ENCODE measurements around the gene NTHL1.
A peak's percentile ranks its signal among the peaks of the same experiment; 100 is the strongest.

Gene NTHL1

DNA sequence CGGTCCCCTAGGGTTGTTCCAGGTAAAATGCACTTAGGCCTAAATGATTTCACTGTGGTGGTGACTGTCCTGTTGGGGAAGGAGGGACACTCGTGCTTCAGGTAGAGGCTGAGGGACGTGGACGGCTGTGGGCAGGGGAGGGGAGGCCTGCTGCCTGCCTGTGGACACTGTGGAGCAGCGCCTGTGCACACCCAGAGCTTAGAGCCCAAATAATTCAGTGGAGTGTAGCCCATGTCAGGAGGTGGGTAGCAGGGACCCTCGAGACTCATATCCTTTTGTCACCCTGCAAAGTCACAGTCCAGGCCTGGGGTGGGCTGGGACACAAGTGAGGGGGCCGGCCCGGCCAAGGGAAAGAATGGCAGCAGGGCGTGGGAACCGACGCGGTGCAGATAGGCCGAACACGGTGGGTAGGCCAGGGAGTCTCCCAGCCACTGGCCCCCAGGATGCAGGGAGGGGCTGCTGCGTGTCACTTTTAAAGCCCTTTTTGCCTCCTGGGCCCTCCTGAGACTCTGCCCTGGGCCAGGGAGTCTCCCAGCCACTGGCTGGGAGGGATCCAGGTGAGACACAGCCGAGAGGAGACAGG, 21.7 kb downstream of the NTHL1 start:
- Histone ChIP-seq H3K36me3 (ENCODE audit: control insufficient read depth, insufficient read depth, low read length) (peaks cover 3% of the 10 kb centered on the region), H3K27me3 (ENCODE audit: control insufficient read depth, insufficient read depth, low read length) (peaks cover 3% of the 10 kb centered on the region), H3K27ac (ENCODE audit: low read depth, low read length) (no peak overlapping the region), H3K4me1 (ENCODE audit: control insufficient read depth, insufficient read depth, low read length) (peaks cover 10% of the 10 kb centered on the region), H3K4me3 (ENCODE audit: low read length) (peak overlapping the region; percentile 20), H3K9ac (ENCODE audit: low read length) (no peak overlapping the region)

DNA sequence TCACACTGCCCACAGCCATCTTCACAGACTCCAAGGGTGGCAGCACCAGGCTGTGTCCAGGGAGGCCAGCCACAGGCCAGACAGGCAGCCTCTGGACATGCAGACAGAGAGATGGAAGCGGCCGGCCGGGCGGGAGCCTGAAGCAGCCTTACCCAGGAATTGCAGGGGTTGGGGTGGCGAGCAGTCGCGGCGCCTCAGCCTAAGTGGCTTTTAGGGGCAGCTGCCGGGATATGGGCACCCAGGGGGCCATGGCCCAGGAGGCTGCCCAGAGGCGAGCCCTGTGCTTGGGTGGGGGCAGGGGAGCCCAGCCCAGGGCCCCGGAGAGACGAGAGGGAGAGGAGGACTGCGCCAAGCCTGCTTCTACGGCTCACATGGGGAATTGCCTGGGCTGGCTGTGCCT, 22.4 kb downstream of the NTHL1 start:
- peaks cover 8% of the 10 kb centered on the region for H3K27me3 ChIP-seq (ENCODE audit: control insufficient read depth, insufficient read depth, low read length)
- H3K9ac ChIP-seq (ENCODE audit: low read length), result no peak overlapping the region
- peaks cover 10% of the 10 kb centered on the region for H3K4me1 ChIP-seq (ENCODE audit: control insufficient read depth, insufficient read depth, low read length)

DNA sequence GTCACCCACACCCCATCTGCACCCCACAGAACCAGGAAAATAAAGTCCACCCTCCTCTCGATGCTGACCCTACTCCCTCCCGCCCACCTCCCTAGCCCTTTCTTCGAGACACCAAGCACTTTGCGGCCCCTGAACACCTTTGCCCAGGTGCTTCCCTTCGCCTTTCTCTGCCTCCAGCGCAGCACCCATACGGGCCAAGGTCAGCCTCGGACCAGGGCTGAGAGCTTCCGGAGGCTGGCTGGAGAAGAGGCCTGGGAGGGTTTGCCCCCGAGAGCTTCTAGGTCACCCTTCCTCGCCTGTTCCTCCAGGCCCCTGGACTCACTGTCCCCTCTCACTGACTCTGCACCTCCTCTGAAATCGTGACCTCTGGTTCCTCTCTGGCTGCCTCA, 23.6 kb downstream of the NTHL1 start:
- no peak overlapping the region for H3K4me3 ChIP-seq (ENCODE audit: low read length)
- peaks cover 10% of the 10 kb centered on the region for H3K4me1 ChIP-seq (ENCODE audit: control insufficient read depth, insufficient read depth, low read length)
- peak overlapping the region; percentile 38 for H3K27ac ChIP-seq (ENCODE audit: low read depth, low read length)
- peaks cover 20% of the 10 kb centered on the region for H3K27me3 ChIP-seq (ENCODE audit: control insufficient read depth, insufficient read depth, low read length)
- H3K9ac ChIP-seq (ENCODE audit: low read length), result no peak overlapping the region
- no peaks in the 10 kb centered on the region for H3K36me3 ChIP-seq (ENCODE audit: control insufficient read depth, insufficient read depth, low read length)

More for the DNA sequence above, 22.4 kb downstream of the NTHL1 start:
- Histone ChIP-seq H3K4me3 (ENCODE audit: low read length) (no peak overlapping the region), H3K36me3 (ENCODE audit: control insufficient read depth, insufficient read depth, low read length) (peaks cover 3% of the 10 kb centered on the region), H3K27ac (ENCODE audit: low read depth, low read length) (no peak overlapping the region)

DNA sequence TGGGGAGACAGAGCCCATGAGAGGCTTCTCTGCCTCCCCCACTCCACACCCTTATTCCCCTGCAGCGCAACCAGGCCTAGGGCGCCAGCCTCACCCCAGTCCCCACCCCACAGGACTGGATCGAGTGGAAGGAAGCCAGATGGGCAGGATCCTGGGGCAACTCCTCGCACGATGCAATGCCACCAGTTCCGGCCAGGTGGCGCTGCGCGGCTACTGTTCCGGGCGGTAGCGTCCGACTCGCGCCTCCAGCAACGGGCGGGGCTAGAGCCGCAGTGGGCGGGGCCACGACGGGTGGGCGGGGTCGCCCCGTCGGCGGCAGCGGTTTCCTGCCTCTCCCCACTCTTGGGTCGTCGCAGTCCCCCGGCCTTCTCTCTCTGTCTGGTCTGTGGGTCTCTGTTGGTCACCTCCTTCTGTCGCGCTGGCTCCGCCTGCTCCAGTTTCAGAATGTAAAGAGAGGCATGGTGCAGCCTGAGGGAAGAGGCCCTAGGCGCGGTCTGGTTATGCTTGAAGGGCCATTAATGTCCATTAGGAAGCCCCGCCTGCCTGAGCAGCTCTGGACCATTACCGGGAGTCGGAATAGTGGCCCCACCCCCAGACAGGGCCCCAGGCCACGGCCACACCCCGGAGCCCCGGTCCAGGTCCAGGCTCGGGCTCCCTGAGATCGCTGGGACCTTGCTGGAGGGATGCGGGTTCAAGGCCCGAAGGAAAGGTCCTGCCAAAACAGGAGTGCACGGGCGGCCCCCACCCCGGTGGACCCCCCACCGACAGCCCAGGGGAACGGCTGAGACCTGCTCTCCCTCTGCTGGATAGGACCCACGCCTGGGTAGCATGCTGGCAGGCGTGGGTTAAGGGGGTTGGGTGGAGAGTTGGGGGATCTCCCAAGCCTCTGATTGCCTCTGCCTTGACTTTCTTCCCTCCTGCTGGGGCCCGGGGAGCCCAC, 24.3 kb downstream of the NTHL1 start:
- H3K9ac ChIP-seq (ENCODE audit: low read length), result no peak overlapping the region
- peaks cover 10% of the 10 kb centered on the region for H3K4me1 ChIP-seq (ENCODE audit: control insufficient read depth, insufficient read depth, low read length)
- no peaks in the 10 kb centered on the region for H3K36me3 ChIP-seq (ENCODE audit: control insufficient read depth, insufficient read depth, low read length)
- peak overlapping the region; percentile 38 for H3K27ac ChIP-seq (ENCODE audit: low read depth, low read length)
- H3K4me3 ChIP-seq (ENCODE audit: low read length), result peak overlapping the region; percentile 44
- H3K27me3 ChIP-seq (ENCODE audit: control insufficient read depth, insufficient read depth, low read length), result peaks cover 22% of the 10 kb centered on the region

DNA sequence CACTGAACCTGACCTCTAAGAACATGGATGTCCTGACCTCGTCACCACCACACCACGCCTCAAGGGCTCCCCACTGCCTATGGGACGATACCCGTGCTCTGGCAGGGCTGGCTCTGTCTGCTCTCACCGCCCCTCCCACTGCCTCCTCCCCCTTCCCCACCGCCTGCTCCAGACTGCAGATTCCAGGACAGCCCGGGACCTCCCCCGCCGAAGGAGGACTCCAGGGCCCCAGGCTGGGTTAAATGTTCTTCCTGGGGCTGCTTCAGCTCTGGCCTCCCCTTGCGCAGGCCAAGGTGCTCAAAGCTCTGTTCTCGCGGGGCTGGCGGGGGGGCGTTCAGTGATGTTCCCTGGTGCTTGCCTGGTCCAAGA, 24.9 kb downstream of the NTHL1 start:
- Histone ChIP-seq H3K36me3 (ENCODE audit: control insufficient read depth, insufficient read depth, low read length) (no peaks in the 10 kb centered on the region), H3K4me3 (ENCODE audit: low read length) (peak overlapping the region; percentile 23), H3K27ac (ENCODE audit: low read depth, low read length) (no peak overlapping the region), H3K27me3 (ENCODE audit: control insufficient read depth, insufficient read depth, low read length) (peaks cover 22% of the 10 kb centered on the region), H3K9ac (ENCODE audit: low read length) (no peak overlapping the region), H3K4me1 (ENCODE audit: control insufficient read depth, insufficient read depth, low read length) (peaks cover 9% of the 10 kb centered on the region)

DNA sequence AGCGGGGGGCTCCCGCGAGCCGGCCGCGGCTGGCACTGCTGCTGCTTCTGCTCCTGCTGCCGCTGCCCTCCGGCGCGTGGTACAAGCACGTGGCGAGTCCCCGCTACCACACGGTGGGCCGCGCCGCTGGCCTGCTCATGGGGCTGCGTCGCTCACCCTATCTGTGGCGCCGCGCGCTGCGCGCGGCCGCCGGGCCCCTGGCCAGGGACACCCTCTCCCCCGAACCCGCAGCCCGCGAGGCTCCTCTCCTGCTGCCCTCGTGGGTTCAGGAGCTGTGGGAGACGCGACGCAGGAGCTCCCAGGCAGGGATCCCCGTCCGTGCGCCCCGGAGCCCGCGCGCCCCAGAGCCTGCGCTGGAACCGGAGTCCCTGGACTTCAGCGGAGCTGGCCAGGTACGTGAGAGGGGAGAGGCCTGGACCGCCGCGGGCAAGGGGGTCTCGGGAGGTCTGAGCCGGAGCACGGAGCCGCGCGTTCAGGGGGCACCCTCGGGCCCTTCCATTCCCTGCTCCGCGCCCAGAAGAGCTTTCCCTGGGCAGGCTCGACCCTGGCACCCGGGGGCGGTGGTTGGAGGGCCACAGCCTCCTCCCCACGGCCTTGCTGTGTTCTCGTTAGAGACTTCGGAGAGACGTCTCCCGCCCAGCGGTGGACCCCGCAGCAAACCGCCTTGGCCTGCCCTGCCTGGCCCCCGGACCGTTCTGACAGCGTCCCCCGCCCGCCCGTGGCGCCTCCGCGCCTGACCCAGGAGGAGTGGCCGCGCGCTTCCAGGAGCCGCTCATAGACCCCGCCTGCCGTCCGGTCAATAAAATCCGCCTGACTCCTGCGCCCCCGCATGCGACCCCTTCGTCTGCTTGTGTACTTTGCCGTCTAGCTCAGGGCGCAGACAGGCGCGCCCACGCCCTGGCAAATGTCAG, 27.5 kb downstream of the NTHL1 start:
- Histone ChIP-seq H3K4me1 (ENCODE audit: control insufficient read depth, insufficient read depth, low read length) (peaks cover 6% of the 10 kb centered on the region), H3K4me3 (ENCODE audit: low read length) (no peak overlapping the region), H3K27ac (ENCODE audit: low read depth, low read length) (no peak overlapping the region), H3K9ac (ENCODE audit: low read length) (no peak overlapping the region), H3K27me3 (ENCODE audit: control insufficient read depth, insufficient read depth, low read length) (peaks cover 22% of the 10 kb centered on the region), H3K36me3 (ENCODE audit: control insufficient read depth, insufficient read depth, low read length) (no peaks in the 10 kb centered on the region)

DNA sequence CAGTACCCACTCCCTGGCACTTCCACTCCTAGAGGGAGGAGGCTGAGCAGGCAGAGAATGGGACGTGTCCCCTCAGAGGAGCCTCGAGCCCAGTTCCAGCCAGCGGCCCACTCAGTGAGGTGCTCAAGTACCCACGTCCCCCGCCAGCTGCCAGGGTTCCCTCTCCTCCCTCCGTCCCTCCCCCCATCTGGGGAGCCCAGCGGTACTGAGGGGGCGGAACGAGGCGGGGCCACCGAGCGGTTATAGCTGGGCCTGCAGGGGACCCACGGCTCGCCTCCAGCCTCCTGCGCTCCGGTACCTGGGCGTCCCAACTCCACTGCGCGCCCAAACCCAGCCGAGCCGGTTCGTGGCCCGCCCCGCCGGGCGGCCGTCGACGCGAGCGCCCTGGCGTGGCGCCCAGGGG, 28.1 kb downstream of the NTHL1 start, which contains the start of gene NPW:
NPW (plus strand) TSS at position 268 of the 403 bp plus-strand sequence.
- Histone ChIP-seq H3K36me3 (ENCODE audit: control insufficient read depth, insufficient read depth, low read length) (no peaks in the 10 kb centered on the region), H3K27ac (ENCODE audit: low read depth, low read length) (no peak within 1 kb of the TSS), H3K27me3 (ENCODE audit: control insufficient read depth, insufficient read depth, low read length) (peaks cover 22% of the 10 kb centered on the region), H3K4me3 (ENCODE audit: low read length) (no peak within 1 kb of the TSS), H3K4me1 (ENCODE audit: control insufficient read depth, insufficient read depth, low read length) (peaks cover 6% of the 10 kb centered on the region), H3K9ac (ENCODE audit: low read length) (no peak within 1 kb of the TSS)

DNA sequence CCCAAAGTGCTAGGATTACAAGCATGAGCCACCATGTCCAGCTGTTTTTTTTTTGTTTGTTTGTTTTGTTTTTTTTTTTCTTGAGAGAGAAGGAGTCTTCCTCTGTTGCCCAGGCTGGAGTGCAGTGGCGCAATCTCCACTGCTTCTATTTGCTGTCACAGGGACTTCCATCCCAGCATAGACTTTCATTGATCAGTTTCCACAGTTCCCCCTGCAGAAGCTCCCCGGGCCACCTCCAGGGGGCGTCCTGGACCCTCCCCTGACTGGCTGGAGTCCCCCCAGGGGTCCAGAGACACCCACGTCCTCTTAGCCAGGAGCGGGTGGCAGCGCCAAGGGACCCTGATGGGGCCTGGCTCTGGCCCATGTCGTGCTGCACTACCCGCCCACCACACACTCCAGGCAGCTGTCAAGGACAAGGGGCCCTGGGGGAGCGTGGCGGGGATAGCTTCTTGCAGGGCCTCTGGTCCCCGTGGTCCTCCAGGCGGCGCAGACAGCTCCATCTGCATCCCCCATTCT, 31.2 kb downstream of the NTHL1 start:
- no peak overlapping the region for H3K9ac ChIP-seq (ENCODE audit: low read length)
- H3K36me3 ChIP-seq (ENCODE audit: control insufficient read depth, insufficient read depth, low read length), result no peaks in the 10 kb centered on the region
- H3K27ac ChIP-seq (ENCODE audit: low read depth, low read length), result no peak overlapping the region
- H3K4me1 ChIP-seq (ENCODE audit: control insufficient read depth, insufficient read depth, low read length), result no peaks in the 10 kb centered on the region
- H3K4me3 ChIP-seq (ENCODE audit: low read length), result no peak overlapping the region
- peaks cover 19% of the 10 kb centered on the region for H3K27me3 ChIP-seq (ENCODE audit: control insufficient read depth, insufficient read depth, low read length)

DNA sequence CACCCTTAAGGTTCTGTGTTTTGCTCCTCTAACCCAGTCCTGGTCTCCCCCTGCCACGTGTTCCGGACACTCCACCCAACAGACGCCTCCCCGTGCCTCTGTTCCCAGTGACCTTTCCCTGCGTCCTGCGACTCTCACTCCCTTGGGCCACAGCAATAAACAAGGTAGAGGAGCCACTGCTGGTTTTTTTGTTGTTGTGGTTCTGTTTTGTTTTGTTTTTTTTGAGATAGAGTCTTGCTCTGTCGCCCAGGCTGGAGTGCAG, 31.8 kb downstream of the NTHL1 start:
- no peaks in the 10 kb centered on the region for H3K4me1 ChIP-seq (ENCODE audit: control insufficient read depth, insufficient read depth, low read length)
- peaks cover 19% of the 10 kb centered on the region for H3K27me3 ChIP-seq (ENCODE audit: control insufficient read depth, insufficient read depth, low read length)
- H3K36me3 ChIP-seq (ENCODE audit: control insufficient read depth, insufficient read depth, low read length), result no peaks in the 10 kb centered on the region
- peak overlapping the region; percentile 16 for H3K9ac ChIP-seq (ENCODE audit: low read length)
- no peak overlapping the region for H3K4me3 ChIP-seq (ENCODE audit: low read length)
- no peak overlapping the region for H3K27ac ChIP-seq (ENCODE audit: low read depth, low read length)

DNA sequence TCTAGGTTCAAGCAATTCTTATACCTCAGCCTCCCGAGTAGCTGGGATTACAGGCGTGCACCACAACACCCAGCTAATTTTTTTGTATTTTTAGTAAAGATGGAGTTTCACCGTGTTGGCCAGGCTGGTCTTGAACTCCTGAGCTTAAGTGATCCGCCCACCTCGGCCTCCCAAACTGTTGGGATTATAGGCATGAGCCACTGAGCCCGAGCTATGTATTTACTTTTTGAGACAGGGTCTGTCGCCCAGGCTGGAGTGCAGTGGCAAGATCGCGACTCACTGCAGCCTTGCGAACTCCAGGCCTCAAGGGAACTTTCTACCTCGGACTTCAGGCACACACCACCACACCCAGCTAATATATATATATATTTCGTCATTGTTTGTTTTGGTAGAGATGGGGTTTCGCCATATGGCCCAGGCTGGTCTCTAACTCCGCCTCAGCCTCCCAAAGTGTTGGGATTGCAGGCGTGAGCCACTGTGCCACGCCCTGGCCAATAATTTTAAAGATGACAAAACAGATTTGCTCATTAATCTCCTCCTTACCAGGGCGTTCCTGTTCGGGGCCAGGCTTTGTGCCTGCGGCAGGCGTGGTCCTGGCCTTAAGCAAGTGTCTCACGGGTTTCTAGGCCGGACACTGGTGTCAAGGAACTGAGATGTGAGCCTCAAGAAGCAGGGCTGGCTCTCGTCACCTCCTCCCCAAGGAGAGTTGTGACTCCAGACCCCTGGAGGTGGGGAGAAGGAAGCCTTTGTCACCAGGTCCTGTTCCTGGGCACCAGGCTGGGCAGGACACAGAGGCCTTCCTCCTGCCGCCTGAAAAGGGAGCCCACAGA, 32.3 kb downstream of the NTHL1 start:
- Histone ChIP-seq H3K9ac (ENCODE audit: low read length) (peak overlapping the region; percentile 16), H3K4me3 (ENCODE audit: low read length) (no peak overlapping the region), H3K27me3 (ENCODE audit: control insufficient read depth, insufficient read depth, low read length) (peaks cover 14% of the 10 kb centered on the region), H3K36me3 (ENCODE audit: control insufficient read depth, insufficient read depth, low read length) (no peaks in the 10 kb centered on the region), H3K4me1 (ENCODE audit: control insufficient read depth, insufficient read depth, low read length) (peaks cover 3% of the 10 kb centered on the region), H3K27ac (ENCODE audit: low read depth, low read length) (no peak overlapping the region)

DNA sequence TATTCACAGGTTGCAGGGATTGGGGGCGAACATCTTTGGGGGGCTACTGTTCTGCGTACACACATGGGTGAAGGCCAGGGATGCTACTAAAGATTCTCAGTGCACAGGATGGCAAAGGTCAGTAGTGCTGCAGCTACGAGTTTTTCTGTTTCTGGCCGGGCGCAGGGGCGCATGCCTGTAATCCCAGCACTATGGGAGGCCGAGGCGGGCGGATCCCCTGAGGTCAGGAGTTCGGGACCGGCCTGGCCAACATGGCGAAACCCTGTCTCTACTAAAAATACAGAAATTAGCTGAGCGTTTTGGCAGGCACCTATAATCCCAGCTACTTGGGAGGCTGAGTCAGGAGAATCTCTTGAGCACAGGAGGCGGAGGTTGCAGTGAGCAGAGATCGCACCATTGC, 34.1 kb downstream of the NTHL1 start:
- H3K27me3 ChIP-seq (ENCODE audit: control insufficient read depth, insufficient read depth, low read length), result no peaks in the 10 kb centered on the region
- peaks cover 12% of the 10 kb centered on the region for H3K4me1 ChIP-seq (ENCODE audit: control insufficient read depth, insufficient read depth, low read length)
- H3K4me3 ChIP-seq (ENCODE audit: low read length), result no peak overlapping the region
- no peak overlapping the region for H3K9ac ChIP-seq (ENCODE audit: low read length)
- H3K27ac ChIP-seq (ENCODE audit: low read depth, low read length), result no peak overlapping the region
- no peaks in the 10 kb centered on the region for H3K36me3 ChIP-seq (ENCODE audit: control insufficient read depth, insufficient read depth, low read length)
